Measurements from ENCODE around the gene SIX5.

Gene SIX5

DNA sequence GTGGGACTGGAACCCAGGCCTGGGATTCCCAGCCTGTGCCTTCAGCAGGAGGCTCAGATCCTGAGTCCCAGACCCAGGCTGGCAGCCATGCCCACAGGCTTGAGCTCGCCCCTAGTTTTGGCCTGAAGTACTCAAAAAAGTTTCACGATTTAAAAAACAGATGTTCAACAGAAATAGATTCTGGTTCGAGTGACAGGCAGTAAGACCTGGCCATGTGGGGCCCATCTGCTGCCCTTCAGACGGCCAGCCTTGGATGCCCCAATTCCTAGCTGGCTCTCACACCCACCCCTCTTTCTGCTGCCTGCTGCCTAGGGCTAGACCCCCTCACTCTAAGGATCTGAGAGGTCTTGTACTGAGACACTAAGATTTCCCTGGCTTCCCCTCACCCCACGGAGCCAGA lies 16.0 kb upstream of the SIX5 start:
- H3K4me3 ChIP-seq (ENCODE audit: low read depth, low read length): no peak overlapping the region
- DNase-seq (ENCODE audit: low read depth): no peak
- TF ChIP-seq, protein P1, sequence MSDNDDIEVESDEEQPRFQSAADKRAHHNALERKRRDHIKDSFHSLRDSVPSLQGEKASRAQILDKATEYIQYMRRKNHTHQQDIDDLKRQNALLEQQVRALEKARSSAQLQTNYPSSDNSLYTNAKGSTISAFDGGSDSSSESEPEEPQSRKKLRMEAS (IDR thresholded peaks at IDR 0.05; ENCODE audit: low read depth, low read length): no peak
- TF ChIP-seq MYC (IDR thresholded peaks at IDR 0.05; ENCODE audit: low read depth, low read length): no peak
- no peak for TF ChIP-seq POLR2A (IDR thresholded peaks at IDR 0.05; ENCODE audit: extremely low read depth, insufficient read length)
- TF ChIP-seq, protein P2, sequence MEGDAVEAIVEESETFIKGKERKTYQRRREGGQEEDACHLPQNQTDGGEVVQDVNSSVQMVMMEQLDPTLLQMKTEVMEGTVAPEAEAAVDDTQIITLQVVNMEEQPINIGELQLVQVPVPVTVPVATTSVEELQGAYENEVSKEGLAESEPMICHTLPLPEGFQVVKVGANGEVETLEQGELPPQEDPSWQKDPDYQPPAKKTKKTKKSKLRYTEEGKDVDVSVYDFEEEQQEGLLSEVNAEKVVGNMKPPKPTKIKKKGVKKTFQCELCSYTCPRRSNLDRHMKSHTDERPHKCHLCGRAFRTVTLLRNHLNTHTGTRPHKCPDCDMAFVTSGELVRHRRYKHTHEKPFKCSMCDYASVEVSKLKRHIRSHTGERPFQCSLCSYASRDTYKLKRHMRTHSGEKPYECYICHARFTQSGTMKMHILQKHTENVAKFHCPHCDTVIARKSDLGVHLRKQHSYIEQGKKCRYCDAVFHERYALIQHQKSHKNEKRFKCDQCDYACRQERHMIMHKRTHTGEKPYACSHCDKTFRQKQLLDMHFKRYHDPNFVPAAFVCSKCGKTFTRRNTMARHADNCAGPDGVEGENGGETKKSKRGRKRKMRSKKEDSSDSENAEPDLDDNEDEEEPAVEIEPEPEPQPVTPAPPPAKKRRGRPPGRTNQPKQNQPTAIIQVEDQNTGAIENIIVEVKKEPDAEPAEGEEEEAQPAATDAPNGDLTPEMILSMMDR (IDR thresholded peaks at IDR 0.05; ENCODE audit: low read depth, low read length): no peak

DNA sequence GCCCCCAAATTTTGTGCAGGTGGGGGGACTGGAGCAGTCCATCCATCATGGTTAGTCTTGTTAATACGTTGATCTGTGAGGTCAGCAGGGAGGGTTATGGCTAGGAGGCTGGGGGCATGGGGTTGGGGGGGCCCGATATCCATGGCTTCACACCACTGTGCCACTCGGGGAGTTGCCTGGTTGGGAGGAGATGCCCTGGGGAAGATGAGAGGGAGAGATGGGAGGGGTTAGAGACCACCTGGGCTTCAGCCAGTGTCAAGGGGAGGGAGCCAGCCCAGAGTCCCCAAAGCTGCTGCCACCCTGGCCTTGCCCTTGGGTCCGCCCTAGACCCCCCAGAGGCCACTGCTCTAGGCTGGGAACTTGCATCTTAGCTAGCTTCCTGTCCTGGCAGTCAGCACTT lies 15.0 kb upstream of the SIX5 start:
- no peak for DNase-seq (ENCODE audit: low read depth)
- H3K4me3 ChIP-seq (ENCODE audit: low read depth, low read length): no peak overlapping the region
- TF ChIP-seq, protein P1 (IDR thresholded peaks at IDR 0.05; ENCODE audit: low read depth, low read length): no peak
- no peak for TF ChIP-seq POLR2A (IDR thresholded peaks at IDR 0.05; ENCODE audit: extremely low read depth, insufficient read length)
- TF ChIP-seq, protein P2 (IDR thresholded peaks at IDR 0.05; ENCODE audit: low read depth, low read length): no peak
- TF ChIP-seq MYC (IDR thresholded peaks at IDR 0.05; ENCODE audit: low read depth, low read length): no peak

DNA sequence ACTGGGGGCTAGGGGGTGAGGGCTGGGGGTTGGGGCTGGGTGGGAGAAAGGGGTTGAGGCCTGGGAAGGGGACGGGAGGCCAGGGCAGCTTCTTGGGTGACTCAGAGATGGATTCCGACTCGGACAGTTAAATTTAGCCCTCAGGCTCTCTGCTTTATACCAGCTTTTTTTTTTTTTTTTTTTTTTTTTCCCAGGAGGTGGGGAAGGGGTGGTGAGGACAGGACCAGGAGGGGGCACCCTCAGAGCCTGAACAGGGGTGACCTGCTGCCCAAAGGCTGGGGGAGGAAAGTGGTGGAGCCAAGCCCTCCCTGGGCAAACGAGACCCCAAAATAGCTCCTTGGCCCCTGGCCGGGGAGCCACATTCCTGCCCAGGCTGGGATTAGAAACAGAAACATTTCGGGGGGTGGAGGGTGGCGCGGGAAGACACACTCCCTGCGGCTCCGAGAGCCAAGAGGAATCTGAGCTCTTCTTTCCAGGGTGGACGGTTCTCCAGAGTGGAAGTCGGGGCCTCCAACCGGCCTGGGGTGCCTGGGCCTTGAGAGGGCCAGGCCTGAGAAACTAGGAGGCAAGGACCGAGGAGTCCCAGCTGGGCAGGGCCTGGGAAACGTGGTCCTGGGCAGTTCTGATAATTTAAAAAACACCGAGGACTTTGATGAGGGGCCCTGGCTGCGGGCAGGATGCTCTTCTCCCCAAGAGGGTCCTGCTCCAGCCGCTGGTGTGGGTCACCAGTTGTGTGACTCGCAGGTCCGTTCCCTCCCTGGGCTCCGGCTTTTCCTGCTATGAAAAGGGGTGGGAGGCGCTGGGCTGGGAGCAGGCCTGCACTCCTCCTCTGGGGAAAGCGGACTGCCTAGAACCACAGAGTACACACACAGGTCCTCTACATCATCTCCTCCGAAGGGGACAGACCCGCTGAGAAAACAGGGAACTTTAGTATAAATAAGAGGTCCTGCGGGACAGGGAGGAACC lies 14.1 kb upstream of the SIX5 start:
- no peak overlapping the region for H3K4me3 ChIP-seq (ENCODE audit: low read depth, low read length)
- no peak for DNase-seq (ENCODE audit: low read depth)
- TF ChIP-seq POLR2A (IDR thresholded peaks at IDR 0.05; ENCODE audit: extremely low read depth, insufficient read length) (no peak), MYC (IDR thresholded peaks at IDR 0.05; ENCODE audit: low read depth, low read length) (no peak)
- TF ChIP-seq, protein P1 (IDR thresholded peaks at IDR 0.05; ENCODE audit: low read depth, low read length): no peak
- TF ChIP-seq, protein P2 (IDR thresholded peaks at IDR 0.05; ENCODE audit: low read depth, low read length): no peak

DNA sequence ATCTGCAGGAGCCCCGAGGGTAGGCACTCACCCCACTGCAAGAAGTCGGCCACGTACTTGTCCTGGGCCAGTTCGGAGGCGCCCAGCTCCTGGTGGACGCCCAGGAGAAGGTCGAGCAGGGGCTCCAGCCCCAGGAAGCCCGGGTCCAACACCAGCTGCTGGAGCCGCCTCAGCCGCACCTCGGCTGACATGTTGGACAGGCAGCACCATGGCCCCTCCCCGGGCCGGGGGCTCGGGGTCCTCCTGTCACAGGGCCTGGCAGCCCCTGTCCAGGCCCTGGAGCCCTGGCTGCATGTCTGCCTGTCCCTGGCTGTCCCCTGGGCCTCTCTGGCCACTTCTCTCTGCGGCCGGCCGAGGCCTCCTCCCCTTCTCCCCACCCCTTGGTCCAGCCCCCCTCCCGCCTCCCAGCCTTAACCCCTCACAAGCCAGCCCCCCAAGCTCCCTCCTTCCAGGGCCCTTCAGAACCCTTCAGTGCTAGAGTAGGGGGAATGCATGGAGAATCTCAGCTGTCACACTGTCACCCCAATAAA lies 13.2 kb upstream of the SIX5 start, which contains the start of gene DMPK:
Gene DMPK (minus strand): TSS at position 329 of the 530 bp plus-strand sequence. CDS start 138 bp downstream, at position 191.
- H3K4me3 ChIP-seq (ENCODE audit: low read depth, low read length): no peak within 1 kb of the TSS
- no peak for DNase-seq (ENCODE audit: low read depth)
- TF ChIP-seq, protein P2 (IDR thresholded peaks at IDR 0.05; ENCODE audit: low read depth, low read length): no peak
- TF ChIP-seq MYC (IDR thresholded peaks at IDR 0.05; ENCODE audit: low read depth, low read length): no peak
- TF ChIP-seq POLR2A (IDR thresholded peaks at IDR 0.05; ENCODE audit: extremely low read depth, insufficient read length): no peak

DNA sequence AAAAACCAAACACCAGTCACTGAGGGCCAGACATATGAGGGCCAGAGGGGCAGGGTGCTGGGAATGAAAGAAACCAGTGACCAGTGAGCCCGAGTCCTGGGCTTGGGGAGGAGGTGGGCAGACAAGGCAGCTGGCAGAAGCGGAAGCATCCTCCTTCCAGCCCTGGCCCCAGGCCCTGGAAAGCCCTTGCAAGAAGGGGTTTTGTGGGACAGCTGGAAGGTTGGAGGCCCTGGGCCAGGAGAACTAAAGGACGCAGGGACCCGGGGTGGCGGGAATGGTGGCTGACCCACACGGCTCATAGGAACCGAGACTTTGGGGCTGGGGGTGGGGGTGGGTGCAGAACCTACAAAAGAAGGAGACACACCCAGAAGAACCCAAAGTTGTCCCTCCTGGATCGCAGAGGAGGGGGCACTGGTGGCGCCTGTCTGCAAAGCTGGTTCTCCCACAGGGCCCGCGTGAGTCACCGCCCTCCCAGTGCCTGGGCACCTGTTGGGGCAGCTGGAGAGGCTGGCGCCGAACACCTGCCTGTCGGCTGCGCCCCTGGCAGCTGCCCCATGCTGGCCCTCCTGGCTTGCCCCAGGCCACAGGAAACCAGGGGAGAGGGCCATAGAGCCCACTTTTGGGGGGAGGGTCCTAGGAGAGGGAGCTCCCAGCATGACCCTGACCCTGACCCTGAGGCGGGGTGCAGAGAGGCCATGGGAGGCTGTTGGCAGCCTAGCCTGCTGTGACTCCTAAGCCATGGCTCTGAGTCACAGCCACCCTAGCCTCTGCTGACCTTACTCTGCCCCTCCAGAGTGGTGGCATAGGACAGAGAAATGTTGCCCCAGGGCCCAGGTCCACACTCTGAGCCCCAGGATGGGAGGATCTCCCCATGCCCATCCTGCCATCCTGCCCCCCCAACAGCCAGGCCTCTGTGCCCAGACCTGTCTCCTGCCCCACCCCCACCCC lies 12.4 kb upstream of the SIX5 start:
- no peak for DNase-seq (ENCODE audit: low read depth)

More for the DNA sequence above, 12.4 kb upstream of the SIX5 start:
- no peak overlapping the region for H3K4me3 ChIP-seq (ENCODE audit: low read depth, low read length)
- TF ChIP-seq POLR2A (IDR thresholded peaks at IDR 0.05; ENCODE audit: extremely low read depth, insufficient read length) (no peak), MYC (IDR thresholded peaks at IDR 0.05; ENCODE audit: low read depth, low read length) (no peak)
- TF ChIP-seq, protein P2 (IDR thresholded peaks at IDR 0.05; ENCODE audit: low read depth, low read length): no peak
- TF ChIP-seq, protein P1 (IDR thresholded peaks at IDR 0.05; ENCODE audit: low read depth, low read length): no peak
